ENCODE data around the gene ASAH2. TPM values are rescaled to one million over a fixed set of nuclear protein-coding genes. Genes with fewer than 3 reads are reported as not detected.

ASAH2 gene
- total and polyA plus RNA-seq, 2 of the 13 experiments (the other 11 are each of a cell fraction or from before 2014, with no cell fraction given): 16.0 to 17.9 TPM

DNA sequence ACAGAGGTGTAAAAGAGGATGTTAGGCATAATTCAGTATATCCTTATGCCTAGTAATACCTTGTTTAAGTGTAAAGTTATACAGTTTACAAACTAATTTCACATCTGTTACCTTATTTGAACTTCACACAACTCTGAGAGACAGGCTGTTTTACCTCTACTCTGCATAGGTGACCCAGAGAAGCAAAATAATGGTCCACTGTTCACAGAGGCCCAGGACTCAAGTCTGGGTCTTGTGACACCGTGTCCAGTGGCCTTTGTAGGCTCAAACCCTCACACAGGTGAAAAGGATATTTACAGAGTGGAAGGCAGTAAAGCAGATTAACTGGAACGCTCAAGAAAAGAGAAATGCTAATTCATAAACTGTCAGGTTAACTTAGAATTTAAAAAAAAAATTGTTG is 32.1 kb downstream of the ASAH2 start (continued):
- TF ChIP-seq SAFB2 (CRISPR knock-in tag; IDR thresholded peaks at IDR 0.05; ENCODE audit: borderline replicate concordance, low read depth) (no peak), BCL6 (CRISPR knock-in tag; IDR thresholded peaks at IDR 0.05) (peak; percentile 17; the same call in 1 of the 2 replicates), RXRB (CRISPR knock-in tag; IDR thresholded peaks at IDR 0.05; ENCODE audit: borderline replicate concordance) (peak; percentile 17; the same call in 1 of the 2 replicates), MIXL1 (CRISPR knock-in tag; IDR thresholded peaks at IDR 0.05) (0 out of 2 replicates have a peak, but pooled peaks have one; percentile 9), SOX5 (CRISPR knock-in tag; IDR thresholded peaks at IDR 0.05; ENCODE audit: borderline replicate concordance) (peak; percentile 24; the same call in 1 of the 2 replicates), NCOA2 (CRISPR knock-in tag; IDR thresholded peaks at IDR 0.05) (peak; percentile 34; the same call in 1 of the 2 replicates), ZSCAN30 (CRISPR knock-in tag; IDR thresholded peaks at IDR 0.05) (0 out of 2 replicates have a peak, but pooled peaks have one; percentile 45), NFIC (IDR thresholded peaks at IDR 0.05; ENCODE audit: low read length) (0 out of 2 replicates have a peak, but pooled peaks have one; percentile 24), FOXP1 (IDR thresholded peaks at IDR 0.05) (no peak), FOXP1 (CRISPR knock-in tag; IDR thresholded peaks at IDR 0.05) (no peak), SOX6 (IDR thresholded peaks at IDR 0.05) (no peak), SOX6 (CRISPR knock-in tag; IDR thresholded peaks at IDR 0.05) (peak; percentile 43; the same call in 1 of the 2 replicates), ZNF234 (CRISPR knock-in tag; conservative IDR thresholded peaks at IDR 0.05) (peak; percentile 99)
- TF ChIP-seq, protein P1, sequence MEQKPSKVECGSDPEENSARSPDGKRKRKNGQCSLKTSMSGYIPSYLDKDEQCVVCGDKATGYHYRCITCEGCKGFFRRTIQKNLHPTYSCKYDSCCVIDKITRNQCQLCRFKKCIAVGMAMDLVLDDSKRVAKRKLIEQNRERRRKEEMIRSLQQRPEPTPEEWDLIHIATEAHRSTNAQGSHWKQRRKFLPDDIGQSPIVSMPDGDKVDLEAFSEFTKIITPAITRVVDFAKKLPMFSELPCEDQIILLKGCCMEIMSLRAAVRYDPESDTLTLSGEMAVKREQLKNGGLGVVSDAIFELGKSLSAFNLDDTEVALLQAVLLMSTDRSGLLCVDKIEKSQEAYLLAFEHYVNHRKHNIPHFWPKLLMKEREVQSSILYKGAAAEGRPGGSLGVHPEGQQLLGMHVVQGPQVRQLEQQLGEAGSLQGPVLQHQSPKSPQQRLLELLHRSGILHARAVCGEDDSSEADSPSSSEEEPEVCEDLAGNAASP (CRISPR knock-in tag; IDR thresholded peaks at IDR 0.05; ENCODE audit: borderline replicate concordance): peak; percentile 91
- TF ChIP-seq, protein P2, sequence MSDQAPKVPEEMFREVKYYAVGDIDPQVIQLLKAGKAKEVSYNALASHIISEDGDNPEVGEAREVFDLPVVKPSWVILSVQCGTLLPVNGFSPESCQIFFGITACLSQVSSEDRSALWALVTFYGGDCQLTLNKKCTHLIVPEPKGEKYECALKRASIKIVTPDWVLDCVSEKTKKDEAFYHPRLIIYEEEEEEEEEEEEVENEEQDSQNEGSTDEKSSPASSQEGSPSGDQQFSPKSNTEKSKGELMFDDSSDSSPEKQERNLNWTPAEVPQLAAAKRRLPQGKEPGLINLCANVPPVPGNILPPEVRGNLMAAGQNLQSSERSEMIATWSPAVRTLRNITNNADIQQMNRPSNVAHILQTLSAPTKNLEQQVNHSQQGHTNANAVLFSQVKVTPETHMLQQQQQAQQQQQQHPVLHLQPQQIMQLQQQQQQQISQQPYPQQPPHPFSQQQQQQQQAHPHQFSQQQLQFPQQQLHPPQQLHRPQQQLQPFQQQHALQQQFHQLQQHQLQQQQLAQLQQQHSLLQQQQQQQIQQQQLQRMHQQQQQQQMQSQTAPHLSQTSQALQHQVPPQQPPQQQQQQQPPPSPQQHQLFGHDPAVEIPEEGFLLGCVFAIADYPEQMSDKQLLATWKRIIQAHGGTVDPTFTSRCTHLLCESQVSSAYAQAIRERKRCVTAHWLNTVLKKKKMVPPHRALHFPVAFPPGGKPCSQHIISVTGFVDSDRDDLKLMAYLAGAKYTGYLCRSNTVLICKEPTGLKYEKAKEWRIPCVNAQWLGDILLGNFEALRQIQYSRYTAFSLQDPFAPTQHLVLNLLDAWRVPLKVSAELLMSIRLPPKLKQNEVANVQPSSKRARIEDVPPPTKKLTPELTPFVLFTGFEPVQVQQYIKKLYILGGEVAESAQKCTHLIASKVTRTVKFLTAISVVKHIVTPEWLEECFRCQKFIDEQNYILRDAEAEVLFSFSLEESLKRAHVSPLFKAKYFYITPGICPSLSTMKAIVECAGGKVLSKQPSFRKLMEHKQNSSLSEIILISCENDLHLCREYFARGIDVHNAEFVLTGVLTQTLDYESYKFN (CRISPR knock-in tag; conservative IDR thresholded peaks at IDR 0.05): 0 out of 2 replicates have a peak, but pooled peaks have one; percentile 24
- TF ChIP-seq, protein P3, sequence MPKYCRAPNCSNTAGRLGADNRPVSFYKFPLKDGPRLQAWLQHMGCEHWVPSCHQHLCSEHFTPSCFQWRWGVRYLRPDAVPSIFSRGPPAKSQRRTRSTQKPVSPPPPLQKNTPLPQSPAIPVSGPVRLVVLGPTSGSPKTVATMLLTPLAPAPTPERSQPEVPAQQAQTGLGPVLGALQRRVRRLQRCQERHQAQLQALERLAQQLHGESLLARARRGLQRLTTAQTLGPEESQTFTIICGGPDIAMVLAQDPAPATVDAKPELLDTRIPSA (CRISPR knock-in tag; IDR thresholded peaks at IDR 0.05; ENCODE audit: borderline replicate concordance): no peak

Data from HepG2 (cell line).